Astrocyte (in vitro differentiated cells and primary cell): ENCODE data around the gene AIFM2.
"Not testable (repeated sequence)": the region's sequence is repeated elsewhere in the genome, so short reads cannot be mapped to it uniquely, and the experiment has no call there.

Experiments used
- EZH2 ChIP-seq: IDR thresholded peaks from 2 replicates; pipeline ENCODE4 v1.6.1; 2012; ENCODE audit warnings: mild to moderate bottlenecking, low read length, inconsistent platforms; ENCODE audit not compliant: insufficient read depth
- TF ChIP-seq, protein P1 (sequence below): IDR thresholded peaks from 2 replicates; pipeline ENCODE4 v1.5.1; 2011; ENCODE audit warnings: low read depth, mild to moderate bottlenecking, inconsistent platforms, low read length, moderate library complexity; ENCODE audit not compliant: insufficient read depth

DNA sequence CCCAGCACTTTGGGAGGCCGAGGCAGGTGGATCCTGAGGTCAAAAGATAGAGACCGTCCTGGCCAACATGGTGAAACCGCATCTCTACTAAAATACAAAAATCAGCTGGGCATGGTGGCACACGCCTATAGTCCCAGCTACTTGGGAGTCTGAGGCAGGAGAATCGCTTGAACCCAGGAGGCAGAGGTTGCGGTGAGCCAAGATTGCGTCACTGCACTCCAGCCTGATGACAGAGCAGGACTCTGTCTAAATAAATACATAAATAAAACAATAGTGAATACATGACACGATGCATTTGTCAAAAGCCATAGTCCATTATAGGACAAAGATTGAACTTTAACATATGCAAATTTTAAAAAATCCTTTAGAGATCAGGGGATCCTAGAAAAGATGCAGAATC lies 46.6 kb upstream of the AIFM2 start:
- TF ChIP-seq, protein P1, sequence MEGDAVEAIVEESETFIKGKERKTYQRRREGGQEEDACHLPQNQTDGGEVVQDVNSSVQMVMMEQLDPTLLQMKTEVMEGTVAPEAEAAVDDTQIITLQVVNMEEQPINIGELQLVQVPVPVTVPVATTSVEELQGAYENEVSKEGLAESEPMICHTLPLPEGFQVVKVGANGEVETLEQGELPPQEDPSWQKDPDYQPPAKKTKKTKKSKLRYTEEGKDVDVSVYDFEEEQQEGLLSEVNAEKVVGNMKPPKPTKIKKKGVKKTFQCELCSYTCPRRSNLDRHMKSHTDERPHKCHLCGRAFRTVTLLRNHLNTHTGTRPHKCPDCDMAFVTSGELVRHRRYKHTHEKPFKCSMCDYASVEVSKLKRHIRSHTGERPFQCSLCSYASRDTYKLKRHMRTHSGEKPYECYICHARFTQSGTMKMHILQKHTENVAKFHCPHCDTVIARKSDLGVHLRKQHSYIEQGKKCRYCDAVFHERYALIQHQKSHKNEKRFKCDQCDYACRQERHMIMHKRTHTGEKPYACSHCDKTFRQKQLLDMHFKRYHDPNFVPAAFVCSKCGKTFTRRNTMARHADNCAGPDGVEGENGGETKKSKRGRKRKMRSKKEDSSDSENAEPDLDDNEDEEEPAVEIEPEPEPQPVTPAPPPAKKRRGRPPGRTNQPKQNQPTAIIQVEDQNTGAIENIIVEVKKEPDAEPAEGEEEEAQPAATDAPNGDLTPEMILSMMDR = not testable (repeated sequence)
- not testable (repeated sequence) for TF ChIP-seq EZH2
